Activated CD8-positive, alpha-beta memory T cell treated with anti-CD3 and anti-CD28 coated beads, Interleukin-2, amount 50 U/mL, for 24 hours (primary cell): Measurements from ENCODE around the gene CAMK2G.

Source experiments
- DNase-seq: peaks from one replicate; pipeline ENCODE4 v3.0.0-alpha.2; 2020; ENCODE audit errors: extremely low read depth

Gene CAMK2G

GRCh38 chr10:73772281-73773151 lies 101.8 kb downstream of the CAMK2G start:
- DNase-seq = no peak

DNA sequence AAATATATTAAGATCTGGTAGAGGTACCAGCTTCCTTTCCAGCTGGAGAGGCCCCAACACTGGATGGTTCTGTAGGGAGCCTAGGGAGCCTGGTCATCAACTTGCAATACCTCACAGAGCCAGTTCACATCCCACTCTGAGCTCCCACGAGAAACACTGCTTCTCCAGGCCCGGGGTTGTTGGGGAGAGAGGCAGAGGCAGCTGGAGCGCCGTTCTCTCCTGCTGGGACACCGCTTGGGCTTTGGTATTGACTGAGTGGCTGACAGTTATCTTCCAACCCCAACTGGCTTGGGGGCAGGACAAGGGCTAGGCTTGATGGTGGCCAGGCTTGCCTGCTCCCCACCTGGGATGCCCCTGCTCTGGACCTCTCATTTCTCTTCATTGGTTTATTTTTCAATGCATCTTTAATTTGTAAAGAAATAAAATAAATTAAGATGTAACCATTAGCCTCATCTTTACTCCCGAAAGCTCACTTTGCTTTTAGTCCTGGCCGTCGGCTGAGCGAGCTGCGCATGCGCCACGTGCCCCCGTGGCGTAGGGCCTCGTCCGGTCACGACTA lies 102.6 kb downstream of the CAMK2G start:
- DNase-seq = no peak

GRCh38 chr10:73769396-73769795 lies 105.0 kb downstream of the CAMK2G start:
- no peak for DNase-seq

- DNase-seq = no peak
These were observed 105.5 kb downstream of the CAMK2G start for GRCh38 chr10:73768881-73769280.

- no peak for DNase-seq
These were observed 109.3 kb downstream of the CAMK2G start for GRCh38 chr10:73765066-73765465.

DNA sequence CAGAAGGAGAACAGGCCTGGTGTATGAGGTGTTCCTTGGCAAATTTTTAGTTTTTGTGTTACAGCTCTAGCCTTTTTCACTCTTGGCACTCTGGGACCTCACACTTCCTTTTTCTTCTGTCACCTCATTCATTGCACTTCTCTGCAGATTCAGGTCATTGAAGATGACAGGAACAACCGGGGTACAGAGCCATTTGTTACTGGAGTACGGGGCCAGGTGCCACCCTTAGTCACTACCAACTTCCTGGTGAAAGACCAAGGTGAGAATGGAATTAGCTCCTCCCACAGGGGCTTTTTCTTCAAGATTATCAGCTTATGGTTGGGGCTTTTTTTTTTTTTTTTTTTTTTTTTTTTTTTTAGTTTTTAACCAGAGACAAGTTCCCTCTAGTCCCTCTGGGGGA lies 111.0 kb downstream of the CAMK2G start:
- DNase-seq = no peak

- DNase-seq = no peak
These were observed 111.4 kb downstream of the CAMK2G start for GRCh38 chr10:73762915-73763314.
